Measurements from ENCODE around the gene DENND2D. TPM values are rescaled to one million over a fixed set of nuclear protein-coding genes. Genes with fewer than 3 reads are reported as not detected.

Gene DENND2D
- total RNA-seq = 1 to 10 TPM in 1 of 2 donors, under 1 TPM in 1; 0.89 to 2.6 TPM
- polyA plus RNA-seq (2013, experiment 1 of 2) = not detected
- not detected for polyA plus RNA-seq (2013, experiment 2 of 2)
- long read RNA-seq, experiment 1 = 0 reads
- long read RNA-seq, experiment 2 = 0 reads
- long read RNA-seq, experiment 3, partial matches to known transcripts = 0 of 8 reads
- long read RNA-seq, experiment 3, other reads (novel, unspliced or antisense) = 3 of 8 reads
- long read RNA-seq, experiment 4, partial matches to known transcripts = 0 of 1 reads
- long read RNA-seq, experiment 4, other reads (novel, unspliced or antisense) = 0 of 1 reads

- no peaks in the 10 kb centered on the region for H3K36me3 ChIP-seq (ENCODE audit: control insufficient read depth, insufficient read depth, low read length)
- Mint-ChIP-seq H3K27ac (no peak within 1 kb of the TSS), H3K4me3 (no peak within 1 kb of the TSS), H3K36me3 (ENCODE audit: low read depth) (peaks cover 2% of the 10 kb centered on the region), H3K4me1 (peaks cover 11% of the 10 kb centered on the region), H3K27me3 (ENCODE audit: insufficient read depth) (peaks cover 10% of the 10 kb centered on the region), H3K9me3 (peaks cover 2% of the 10 kb centered on the region)
- no peaks in the 10 kb centered on the region for H3K27me3 ChIP-seq (ENCODE audit: control insufficient read depth, insufficient read depth, low read length, poor library complexity, severe bottlenecking)
- H3K9me3 ChIP-seq (ENCODE audit: control insufficient read depth, low read length) = no peaks in the 10 kb centered on the region
- WGBS, 2 experiments (ENCODE audit: insufficient coverage in 1 of 2, insufficient read length in 1 of 2) = 94 to 99% methylated on average over 15 to 17 of the region's 17 CpGs
- no peak within 1 kb of the TSS for H3K9ac ChIP-seq (ENCODE audit: extremely low read depth, low read length, poor library complexity, severe bottlenecking)
- no peak within 1 kb of the TSS for H3K27ac ChIP-seq (ENCODE audit: low read depth, low read length)
- H3K4me1 ChIP-seq (ENCODE audit: control insufficient read depth, insufficient read depth, low read length) = peaks cover 5% of the 10 kb centered on the region
- H3K4me3 ChIP-seq (ENCODE audit: low read length) = no peak within 1 kb of the TSS
- no peak for DNase-seq
- no peak for TF ChIP-seq CTCF (conservative IDR thresholded peaks at IDR 0.05)
Observed at GRCh38 chr1:111199881-111200801, at the start of gene DENND2D. Gene DENND2D, minus strand, starts transcription at chr1:111200646. Its CDS starts 187 bp downstream, at chr1:111200459.

GRCh38 chr1:111249960-111250359 is 49.5 kb upstream of the DENND2D start:
- no peak for TF ChIP-seq CTCF (conservative IDR thresholded peaks at IDR 0.05)
- Histone ChIP-seq H3K4me3 (ENCODE audit: low read length) (no peak overlapping the region), H3K27me3 (ENCODE audit: control insufficient read depth, insufficient read depth, low read length, poor library complexity, severe bottlenecking) (no peaks in the 10 kb centered on the region), H3K4me1 (ENCODE audit: control insufficient read depth, insufficient read depth, low read length) (no peaks in the 10 kb centered on the region), H3K27ac (ENCODE audit: low read depth, low read length) (no peak overlapping the region), H3K9me3 (ENCODE audit: control insufficient read depth, low read length) (no peaks in the 10 kb centered on the region), H3K9ac (ENCODE audit: extremely low read depth, low read length, poor library complexity, severe bottlenecking) (no peak overlapping the region), H3K36me3 (ENCODE audit: control insufficient read depth, insufficient read depth, low read length) (no peaks in the 10 kb centered on the region)
- Mint-ChIP-seq H3K4me1 (no peaks in the 10 kb centered on the region), H3K27me3 (ENCODE audit: insufficient read depth) (peaks cover 8% of the 10 kb centered on the region), H3K4me3 (no peak overlapping the region), H3K27ac (no peak overlapping the region), H3K36me3 (ENCODE audit: low read depth) (no peaks in the 10 kb centered on the region), H3K9me3 (no peaks in the 10 kb centered on the region)
- 91 to 100% methylated on average over 1 to 4 of the region's 4 CpGs for WGBS, 2 experiments (ENCODE audit: insufficient coverage in 1 of 2, insufficient read length in 1 of 2)
- DNase-seq = no peak

DNA sequence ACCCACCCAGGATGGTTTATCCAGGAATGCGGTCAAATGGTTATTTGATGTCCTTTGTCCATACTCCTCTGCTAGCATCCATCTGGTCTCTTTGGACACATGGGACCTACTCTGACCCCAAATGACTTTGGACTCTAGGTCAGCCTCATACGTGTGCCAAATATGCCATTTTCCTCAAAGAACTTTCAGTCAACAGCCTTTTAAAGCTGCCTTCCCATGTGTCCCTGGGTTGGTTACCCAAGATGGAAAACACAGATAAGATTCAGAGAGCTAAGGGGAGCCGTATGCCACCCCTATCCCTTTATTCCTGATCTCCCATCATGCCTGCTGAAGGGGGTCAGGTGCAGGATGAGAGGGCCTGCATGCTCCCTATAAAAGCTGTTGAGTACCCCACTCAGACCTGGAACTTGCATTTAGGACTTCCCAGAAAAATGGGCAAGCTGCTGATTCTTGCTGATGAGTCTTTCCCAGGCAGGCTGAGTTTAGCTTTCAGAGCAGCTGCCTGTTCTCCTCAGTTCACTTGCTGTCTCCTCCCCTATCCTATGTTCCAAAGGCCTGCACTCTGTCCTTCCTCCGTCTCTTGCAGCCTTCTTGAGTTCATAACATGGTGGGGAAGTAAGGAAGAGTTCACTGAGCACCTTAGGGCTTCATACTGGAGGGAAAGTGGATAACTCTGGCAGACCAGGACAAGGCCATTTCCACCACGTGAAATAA is 46.8 kb upstream of the DENND2D start:
- H3K27ac ChIP-seq (ENCODE audit: low read depth, low read length) = no peak overlapping the region
- no peak for TF ChIP-seq CTCF (conservative IDR thresholded peaks at IDR 0.05)
- peaks cover 6% of the 10 kb centered on the region for H3K4me1 ChIP-seq (ENCODE audit: control insufficient read depth, insufficient read depth, low read length)
- no peak overlapping the region for H3K4me3 ChIP-seq (ENCODE audit: low read length)
- H3K36me3 Mint-ChIP-seq (ENCODE audit: low read depth) = no peaks in the 10 kb centered on the region
- H3K9me3 ChIP-seq (ENCODE audit: control insufficient read depth, low read length) = no peaks in the 10 kb centered on the region
- H3K4me3 Mint-ChIP-seq = no peak overlapping the region
- H3K9me3 Mint-ChIP-seq = no peaks in the 10 kb centered on the region
- peaks cover 3% of the 10 kb centered on the region for H3K27me3 Mint-ChIP-seq (ENCODE audit: insufficient read depth)
- 90 to 100% methylated on average over 4 to 5 of the region's 5 CpGs for WGBS, 2 experiments (ENCODE audit: insufficient coverage in 1 of 2, insufficient read length in 1 of 2)
- DNase-seq = no peak
- H3K36me3 ChIP-seq (ENCODE audit: control insufficient read depth, insufficient read depth, low read length) = no peaks in the 10 kb centered on the region
- no peaks in the 10 kb centered on the region for H3K27me3 ChIP-seq (ENCODE audit: control insufficient read depth, insufficient read depth, low read length, poor library complexity, severe bottlenecking)
- no peak overlapping the region for H3K27ac Mint-ChIP-seq
- no peak overlapping the region for H3K9ac ChIP-seq (ENCODE audit: extremely low read depth, low read length, poor library complexity, severe bottlenecking)
- H3K4me1 Mint-ChIP-seq = peaks cover 4% of the 10 kb centered on the region

All from endodermal cell (in vitro differentiated cells).